Activated T-helper 1 cell treated with Interleukin-2 at 50 U/mL for 16 hours (primary cell): ENCODE data around the gene GFAP.

ENCODE experiments used
- DNase-seq: peaks from one replicate; pipeline ENCODE4 v3.0.0-alpha.2; 2020; ENCODE audit warnings: low read depth

The GFAP gene

DNA sequence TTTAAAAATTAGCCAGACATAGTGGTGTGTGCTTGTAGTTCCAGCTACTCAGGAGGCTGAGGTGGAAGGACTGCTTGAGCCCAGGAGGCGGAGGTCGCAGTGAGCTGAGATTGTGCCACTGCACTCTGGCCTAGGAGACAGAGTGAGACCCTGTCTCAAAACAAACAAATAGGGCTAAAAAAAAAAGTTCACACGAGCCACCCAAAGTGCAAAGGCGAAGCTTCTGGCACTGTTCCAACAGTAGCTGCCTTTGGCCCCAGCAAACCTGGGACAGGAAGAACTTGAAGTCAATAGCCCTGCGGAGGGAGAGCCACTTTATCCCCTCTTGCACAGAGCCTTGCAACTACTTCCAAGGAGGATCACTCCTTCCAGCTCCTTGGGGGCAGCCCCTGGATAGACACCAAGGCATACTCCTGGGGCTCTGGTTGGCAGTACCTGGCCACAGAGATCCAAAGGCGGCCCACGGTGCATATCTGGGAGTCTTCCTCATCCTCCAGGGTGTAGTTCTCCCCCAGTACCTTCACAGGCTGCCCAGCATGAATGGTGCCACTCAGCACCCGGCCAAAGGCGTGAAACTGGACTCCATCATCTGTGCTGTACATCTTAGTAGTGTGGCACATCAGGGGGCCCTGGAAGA, 52.9 kb downstream of the GFAP start:
- no peak for DNase-seq

DNA sequence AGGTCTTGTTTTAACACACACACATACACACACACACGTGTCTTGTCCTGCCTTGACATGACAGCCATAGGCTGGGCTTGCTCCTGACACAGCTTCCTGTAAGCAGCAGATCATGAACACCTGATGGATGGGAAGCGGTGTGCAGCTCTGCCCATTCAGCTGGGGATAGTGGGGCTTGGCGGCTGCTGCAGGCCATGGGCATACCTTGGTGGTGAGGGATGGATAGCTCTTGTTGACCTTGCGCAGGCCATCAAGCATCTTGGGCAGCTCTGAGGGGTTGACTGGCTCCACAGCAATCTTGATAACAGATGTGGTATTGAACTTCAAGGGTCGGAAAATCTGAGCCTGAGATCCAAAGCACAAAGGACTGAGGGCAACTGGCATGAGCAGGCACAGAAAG, 55.6 kb downstream of the GFAP start:
- DNase-seq, result no peak

DNA sequence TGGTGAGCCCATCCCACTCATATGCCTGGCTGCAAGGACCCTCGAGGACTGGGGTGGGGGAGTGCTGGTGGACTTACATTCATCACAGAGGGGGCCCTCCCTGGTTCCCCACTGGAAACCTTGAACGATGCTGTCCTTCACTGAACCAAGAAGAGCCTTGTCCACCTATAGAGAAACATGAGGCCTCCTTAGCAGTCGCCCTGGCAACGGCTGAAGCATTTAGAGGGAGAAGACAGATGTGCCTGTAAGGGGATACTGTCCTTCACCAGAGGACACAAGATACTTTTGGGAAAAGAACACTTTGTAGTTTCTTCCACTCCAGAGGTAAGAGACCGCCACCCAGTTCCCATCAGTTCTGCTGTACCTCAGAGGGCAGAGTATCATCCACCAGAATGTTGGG, 61.1 kb downstream of the GFAP start:
- no peak for DNase-seq
